Activated CD8-positive, alpha-beta memory T cell treated with anti-CD3 and anti-CD28 coated beads, Interleukin-2, amount 10 ng/mL, durations not matched to agents 7 days and 5 days (primary cell): ENCODE measurements around the gene LRMDA. TPM values are rescaled to one million over a fixed set of nuclear protein-coding genes. Genes with fewer than 3 reads are reported as not detected.

ENCODE experiments used
- ATAC-seq: fragments of 150-1000 bp; cut with Tn5 transposase; one replicate; pipeline ENCODE4 v1.10.0; 2021; ENCODE audit warnings: moderate library complexity
- CTCF ChIA-PET: fragments of 350-600 bp; sonication (Branson Sonifier 250); formaldehyde crosslinking; loops from one replicate; lab custom pipeline; 2021; ENCODE audit warnings: antibody characterized with exemption; lab: Charles Lee
- DNase-seq: peaks from one replicate; pipeline ENCODE4 v3.0.0-alpha.2; 2020
- H3K27ac Mint-ChIP-seq: one replicate; pipeline ENCODE4 v1.8.0; 2021; ENCODE audit warnings: mild to moderate bottlenecking, mixed read lengths
- H3K27me3 Mint-ChIP-seq: one replicate; pipeline ENCODE4 v1.8.0; 2021; ENCODE audit warnings: mixed read lengths
- H3K36me3 Mint-ChIP-seq: one replicate; pipeline ENCODE4 v1.8.0; 2021; ENCODE audit warnings: mild to moderate bottlenecking, mixed read lengths
- H3K4me1 Mint-ChIP-seq: one replicate; pipeline ENCODE4 v1.8.0; 2021; ENCODE audit warnings: mixed read lengths
- H3K4me3 Mint-ChIP-seq: one replicate; pipeline ENCODE4 v1.8.0; 2021; ENCODE audit warnings: mild to moderate bottlenecking, moderate library complexity, mixed read lengths
- H3K9me3 Mint-ChIP-seq: one replicate; pipeline ENCODE4 v1.8.0; 2022; ENCODE audit warnings: low read depth, mixed read lengths
- total RNA-seq, 2 experiments: library from RNA; stranded (reverse); gene quantifications; one replicate each; pipeline ENCODE4 v1.2.3, GENCODE V29; 2021

Gene LRMDA
- total RNA-seq, 2 experiments from 2014 or later, result not detected

GRCh38 chr10:75883081-75884072 lies 452.0 kb downstream of the LRMDA start:
- ATAC-seq (no peak), DNase-seq (no peak)
- Mint-ChIP-seq H3K4me3 (no peak overlapping the region), H3K36me3 (no peaks in the 10 kb centered on the region), H3K4me1 (no peaks in the 10 kb centered on the region), H3K27me3 (peaks cover 2% of the 10 kb centered on the region), H3K27ac (no peak overlapping the region), H3K9me3 (no peaks in the 10 kb centered on the region)
- CTCF ChIA-PET, result no interaction called here

GRCh38 chr10:75884808-75885207 lies 453.4 kb downstream of the LRMDA start:
- no peaks in the 10 kb centered on the region for H3K36me3 Mint-ChIP-seq
- CTCF ChIA-PET, result no interaction called here
- DNase-seq, result no peak
- ATAC-seq, result no peak
- no peaks in the 10 kb centered on the region for H3K4me1 Mint-ChIP-seq
- H3K4me3 Mint-ChIP-seq, result no peak overlapping the region
- no peaks in the 10 kb centered on the region for H3K9me3 Mint-ChIP-seq
- H3K27me3 Mint-ChIP-seq, result peaks cover 2% of the 10 kb centered on the region
- H3K27ac Mint-ChIP-seq, result no peak overlapping the region

GRCh38 chr10:75887369-75887768 lies 455.9 kb downstream of the LRMDA start:
- Mint-ChIP-seq H3K36me3 (no peaks in the 10 kb centered on the region), H3K27me3 (peaks cover 2% of the 10 kb centered on the region), H3K27ac (no peak overlapping the region), H3K4me1 (no peaks in the 10 kb centered on the region), H3K9me3 (no peaks in the 10 kb centered on the region), H3K4me3 (no peak overlapping the region)
- CTCF ChIA-PET, result interaction anchor here (0.6 kb wide), 1 partner anchor 18 kb away, joined by 3 read pairs; no protein-coding TSS in a partner anchor
- no peak for ATAC-seq
- DNase-seq, result no peak

- no peaks in the 10 kb centered on the region for H3K9me3 Mint-ChIP-seq
- CTCF ChIA-PET, result no interaction called here
Observed at GRCh38 chr10:75887992-75888680, 456.7 kb downstream of the LRMDA start.

GRCh38 chr10:75889051-75889450 lies 457.6 kb downstream of the LRMDA start:
- ATAC-seq, result no peak
- no peaks in the 10 kb centered on the region for H3K9me3 Mint-ChIP-seq
- CTCF ChIA-PET, result no interaction called here

More at GRCh38 chr10:75887992-75888680, 456.7 kb downstream of the LRMDA start:
- no peak overlapping the region for H3K4me3 Mint-ChIP-seq
- no peaks in the 10 kb centered on the region for H3K36me3 Mint-ChIP-seq
- no peaks in the 10 kb centered on the region for H3K4me1 Mint-ChIP-seq
- DNase-seq (no peak), ATAC-seq (no peak)
- H3K27me3 Mint-ChIP-seq, result peaks cover 2% of the 10 kb centered on the region
- no peak overlapping the region for H3K27ac Mint-ChIP-seq

GRCh38 chr10:75894761-75895160 lies 463.3 kb downstream of the LRMDA start:
- no peaks in the 10 kb centered on the region for H3K4me1 Mint-ChIP-seq
- DNase-seq (no peak), ATAC-seq (no peak)
- no peak overlapping the region for H3K4me3 Mint-ChIP-seq
- CTCF ChIA-PET, result no interaction called here
- no peak overlapping the region for H3K27ac Mint-ChIP-seq
- no peaks in the 10 kb centered on the region for H3K36me3 Mint-ChIP-seq
- H3K9me3 Mint-ChIP-seq, result no peaks in the 10 kb centered on the region
- H3K27me3 Mint-ChIP-seq, result no peaks in the 10 kb centered on the region

More at GRCh38 chr10:75889051-75889450, 457.6 kb downstream of the LRMDA start:
- Mint-ChIP-seq H3K36me3 (no peaks in the 10 kb centered on the region), H3K4me1 (no peaks in the 10 kb centered on the region), H3K4me3 (no peak overlapping the region), H3K27ac (no peak overlapping the region), H3K27me3 (peaks cover 2% of the 10 kb centered on the region)
- no peak for DNase-seq

- no peak for DNase-seq
- Mint-ChIP-seq H3K27me3 (no peaks in the 10 kb centered on the region), H3K4me1 (no peaks in the 10 kb centered on the region), H3K4me3 (no peak overlapping the region), H3K9me3 (no peaks in the 10 kb centered on the region), H3K36me3 (no peaks in the 10 kb centered on the region), H3K27ac (no peak overlapping the region)
- CTCF ChIA-PET, result no interaction called here
- ATAC-seq, result no peak
Observed at GRCh38 chr10:75895259-75895658, 463.8 kb downstream of the LRMDA start.

GRCh38 chr10:75899816-75900390 lies 468.5 kb downstream of the LRMDA start:
- no peaks in the 10 kb centered on the region for H3K4me1 Mint-ChIP-seq
- ATAC-seq (no peak), DNase-seq (no peak)
- peaks cover 3% of the 10 kb centered on the region for H3K27me3 Mint-ChIP-seq
- H3K36me3 Mint-ChIP-seq, result no peaks in the 10 kb centered on the region
- H3K27ac Mint-ChIP-seq, result no peak overlapping the region
- no peaks in the 10 kb centered on the region for H3K9me3 Mint-ChIP-seq
- no peak overlapping the region for H3K4me3 Mint-ChIP-seq
- CTCF ChIA-PET, result no interaction called here

GRCh38 chr10:75902816-75903215 lies 471.4 kb downstream of the LRMDA start:
- no peaks in the 10 kb centered on the region for H3K36me3 Mint-ChIP-seq
- ATAC-seq (no peak), DNase-seq (no peak)
- peaks cover 6% of the 10 kb centered on the region for H3K27me3 Mint-ChIP-seq
- H3K9me3 Mint-ChIP-seq, result no peaks in the 10 kb centered on the region
- CTCF ChIA-PET, result no interaction called here
- H3K4me1 Mint-ChIP-seq, result no peaks in the 10 kb centered on the region
- H3K27ac Mint-ChIP-seq, result no peak overlapping the region
- no peak overlapping the region for H3K4me3 Mint-ChIP-seq

GRCh38 chr10:75904499-75905283 lies 473.3 kb downstream of the LRMDA start:
- Mint-ChIP-seq H3K27ac (no peak overlapping the region), H3K36me3 (no peaks in the 10 kb centered on the region), H3K4me1 (no peaks in the 10 kb centered on the region), H3K4me3 (no peak overlapping the region), H3K27me3 (peaks cover 6% of the 10 kb centered on the region), H3K9me3 (no peaks in the 10 kb centered on the region)
- ATAC-seq (no peak), DNase-seq (no peak)
- CTCF ChIA-PET, result no interaction called here

- Mint-ChIP-seq H3K9me3 (no peaks in the 10 kb centered on the region), H3K36me3 (no peaks in the 10 kb centered on the region), H3K4me3 (no peak overlapping the region), H3K4me1 (no peaks in the 10 kb centered on the region), H3K27me3 (peaks cover 6% of the 10 kb centered on the region), H3K27ac (no peak overlapping the region)
- CTCF ChIA-PET, result interaction anchor here (0.6 kb wide), 1 partner anchor 18 kb away, joined by 3 read pairs; no protein-coding TSS in a partner anchor
- DNase-seq, result no peak
- ATAC-seq, result no peak
Observed at GRCh38 chr10:75905490-75905889, 474.1 kb downstream of the LRMDA start.

GRCh38 chr10:75910032-75910431 lies 478.6 kb downstream of the LRMDA start:
- H3K4me3 Mint-ChIP-seq, result no peak overlapping the region
- CTCF ChIA-PET, result no interaction called here
- no peak overlapping the region for H3K27ac Mint-ChIP-seq
- no peaks in the 10 kb centered on the region for H3K4me1 Mint-ChIP-seq
- H3K27me3 Mint-ChIP-seq, result peaks cover 3% of the 10 kb centered on the region
- no peaks in the 10 kb centered on the region for H3K9me3 Mint-ChIP-seq
- H3K36me3 Mint-ChIP-seq, result no peaks in the 10 kb centered on the region
- DNase-seq (no peak), ATAC-seq (no peak)

GRCh38 chr10:75911426-75911825 lies 480.0 kb downstream of the LRMDA start:
- H3K4me1 Mint-ChIP-seq, result no peaks in the 10 kb centered on the region

More at GRCh38 chr10:75911426-75911825, 480.0 kb downstream of the LRMDA start:
- no peak for ATAC-seq
- CTCF ChIA-PET, result no interaction called here
- DNase-seq, result no peak
- no peak overlapping the region for H3K4me3 Mint-ChIP-seq
- H3K27me3 Mint-ChIP-seq, result no peaks in the 10 kb centered on the region
- no peak overlapping the region for H3K27ac Mint-ChIP-seq
- H3K36me3 Mint-ChIP-seq, result no peaks in the 10 kb centered on the region
- H3K9me3 Mint-ChIP-seq, result no peaks in the 10 kb centered on the region
